Brain pericyte (primary cell): ENCODE measurements around the gene RD3L.
"Not testable (repeated sequence)": the region's sequence is repeated elsewhere in the genome, so short reads cannot be mapped to it uniquely, and the experiment has no call there.

Experiments
- DNase-seq: peaks from one replicate; pipeline ENCODE4 v3.0.0-alpha.2; 2012; ENCODE audit warnings: low read depth, low spot score

Gene RD3L

DNA sequence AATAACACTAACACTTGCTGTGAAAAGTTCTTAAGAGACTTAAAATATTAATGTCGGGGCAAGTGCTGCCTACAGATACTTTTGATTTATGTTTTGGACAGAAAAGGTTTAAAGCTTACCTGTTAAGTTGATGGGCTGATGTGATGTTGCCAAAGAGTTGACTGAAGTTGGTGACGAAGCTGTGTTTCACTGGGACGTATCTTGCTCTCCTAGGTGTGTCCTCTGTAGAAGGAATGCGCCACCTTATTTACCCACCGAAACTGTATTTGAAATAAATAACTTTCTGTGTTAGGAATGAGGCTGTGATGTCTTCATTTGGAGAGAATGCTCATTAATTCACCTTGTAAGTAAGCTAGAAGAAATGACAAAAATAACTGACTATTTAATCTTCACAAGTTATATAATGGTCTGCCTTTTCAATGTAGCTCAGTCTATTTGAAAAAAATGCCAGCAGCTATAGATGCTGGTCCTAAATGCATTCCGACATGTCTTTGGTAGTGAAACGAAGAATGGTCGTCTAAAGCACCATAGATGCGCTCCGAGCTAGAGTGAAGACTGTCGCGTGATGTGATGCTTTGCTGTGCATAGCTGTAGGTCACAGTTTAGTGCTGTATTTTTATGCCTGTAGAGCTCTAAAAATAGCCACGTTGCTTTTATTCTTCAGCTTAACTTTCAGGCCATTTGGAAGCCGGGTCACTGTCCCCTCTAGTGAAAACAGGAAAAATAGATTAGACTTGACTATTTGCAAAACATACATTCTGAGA lies at the start of gene RD3L:
Gene RD3L, minus strand, starts transcription at position 557 of the 764 bp plus-strand sequence. CDS start 834 bp downstream, outside the sequence.
- DNase-seq, result no peak

- no peak for DNase-seq
Observed at GRCh38 chr14:103989964-103990363, 47.6 kb upstream of the RD3L start.

DNA sequence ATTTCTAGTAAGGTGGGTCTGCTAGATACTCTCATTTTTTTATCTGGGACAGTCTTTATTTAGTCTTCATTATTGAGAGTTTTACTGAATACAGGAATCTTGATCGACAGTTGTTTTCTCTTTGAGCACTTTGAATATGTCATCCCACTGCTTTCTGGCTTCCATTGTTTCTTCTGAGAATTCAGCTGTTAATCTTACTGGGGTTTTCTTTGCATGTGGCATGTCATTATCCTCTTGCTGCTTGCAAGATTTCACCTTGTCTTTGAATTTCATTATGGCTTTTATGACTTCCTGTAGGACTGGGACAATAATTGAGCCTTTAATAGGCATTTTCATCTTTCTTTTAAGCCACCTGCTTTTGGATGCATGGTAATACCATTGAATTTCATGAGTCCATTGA lies 46.7 kb upstream of the RD3L start:
- DNase-seq, result no peak

- no peak for DNase-seq
Observed at GRCh38 chr14:103984196-103984595, 41.9 kb upstream of the RD3L start.

DNA sequence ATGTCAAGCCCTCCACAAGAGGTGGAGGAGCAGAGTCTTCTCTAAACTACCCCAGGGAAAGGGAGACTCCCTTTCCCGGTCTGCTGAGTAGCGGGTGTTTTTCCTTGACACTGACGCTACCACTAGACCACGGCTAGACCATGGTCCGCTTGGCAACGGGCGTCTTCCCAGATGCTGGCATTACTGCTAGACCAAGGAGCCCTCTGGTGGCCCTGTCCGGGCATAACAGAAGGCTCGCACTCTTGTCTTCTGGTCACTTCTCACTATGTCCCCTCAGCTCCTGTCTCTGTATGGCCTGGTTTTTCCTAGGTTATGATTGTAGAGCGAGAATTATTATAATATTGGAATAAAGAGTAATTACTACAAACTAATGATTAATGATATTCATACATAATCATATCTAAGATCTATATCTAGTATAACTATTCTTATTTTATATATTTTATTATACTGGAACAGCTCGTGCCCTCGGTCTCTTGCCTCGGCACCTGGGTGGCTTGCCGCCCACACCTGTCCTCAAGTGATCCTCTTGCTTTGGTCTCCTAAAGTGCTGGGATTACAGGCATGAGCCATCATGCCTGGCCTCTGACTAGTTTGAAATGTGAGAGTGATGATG lies 38.4 kb upstream of the RD3L start:
- DNase-seq, result not testable (repeated sequence)

- no peak for DNase-seq
Observed at GRCh38 chr14:103974575-103974974, 32.2 kb upstream of the RD3L start.

- DNase-seq, result no peak
Observed at GRCh38 chr14:103973354-103973753, 31.0 kb upstream of the RD3L start.

DNA sequence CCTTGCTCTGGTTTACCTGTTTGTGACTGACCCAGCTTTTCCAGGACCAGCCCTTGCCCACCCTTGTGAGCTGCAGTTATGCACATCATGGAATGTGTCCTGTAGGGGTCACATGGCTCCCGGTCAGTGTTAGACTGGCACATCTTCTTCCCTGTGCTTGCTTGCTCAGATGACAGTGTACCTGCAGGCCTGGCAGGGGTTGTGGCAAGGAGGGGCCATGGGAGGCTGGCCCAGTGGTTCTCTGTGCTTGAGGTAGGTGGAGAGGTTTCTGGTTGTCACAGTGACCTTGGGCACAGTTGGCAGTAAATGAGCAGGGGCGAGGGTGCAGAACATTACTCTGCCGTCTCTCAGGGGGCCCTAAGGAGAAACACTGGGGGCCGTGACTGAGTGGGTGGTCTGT lies 27.6 kb upstream of the RD3L start:
- DNase-seq, result no peak

DNA sequence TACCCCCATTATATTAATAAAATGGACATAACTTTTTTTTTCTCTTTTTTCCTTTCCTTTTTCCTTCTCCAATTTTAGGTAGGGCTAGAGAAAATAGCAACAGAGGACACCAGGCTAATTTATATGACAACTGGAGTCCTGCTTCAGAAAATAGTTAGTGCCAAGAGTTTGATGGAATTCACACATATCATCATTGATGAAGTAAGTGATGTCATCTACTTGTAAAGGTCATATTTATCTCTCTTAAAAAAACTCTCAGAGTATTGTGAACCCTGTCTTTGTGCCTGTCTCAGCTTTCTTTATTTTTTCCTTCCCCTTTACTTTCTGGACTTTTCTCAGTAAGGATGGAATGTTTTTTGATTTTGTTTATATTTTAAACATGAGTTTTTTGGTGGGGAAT lies 24.3 kb upstream of the RD3L start:
- no peak for DNase-seq

DNA sequence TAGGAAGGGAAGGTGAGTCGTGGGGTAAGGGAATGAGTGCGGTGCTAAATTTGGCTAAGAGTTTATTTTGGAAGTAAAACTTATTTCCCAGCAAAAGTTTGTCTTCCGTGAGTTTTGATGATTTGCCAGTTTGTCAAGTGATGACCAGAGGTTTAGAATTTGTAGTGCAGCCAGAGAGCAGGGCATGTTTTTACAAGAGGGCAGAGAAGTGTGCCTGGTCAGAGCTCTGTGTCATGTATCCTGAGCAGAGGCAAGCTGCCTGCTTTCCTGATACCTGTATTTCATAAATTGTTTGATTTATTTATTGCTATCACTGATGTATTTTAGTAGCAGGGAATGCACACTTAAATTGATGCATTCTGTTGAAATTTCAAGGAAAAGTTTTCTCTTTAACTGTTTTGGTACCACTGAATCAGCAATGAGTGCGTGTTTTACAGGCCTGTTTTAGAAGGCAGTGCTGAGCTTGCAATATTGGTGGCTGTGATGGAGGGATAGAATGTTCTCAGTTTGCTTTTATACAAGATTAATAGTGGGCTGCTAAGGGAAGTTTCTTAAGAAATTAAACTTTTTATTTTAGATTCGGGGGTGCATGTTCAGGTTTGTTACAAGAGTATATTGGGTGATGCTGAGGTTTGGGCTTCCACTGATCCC lies 19.7 kb upstream of the RD3L start:
- no peak for DNase-seq

- DNase-seq, result no peak
Observed at GRCh38 chr14:103960457-103961055, 18.2 kb upstream of the RD3L start.

DNA sequence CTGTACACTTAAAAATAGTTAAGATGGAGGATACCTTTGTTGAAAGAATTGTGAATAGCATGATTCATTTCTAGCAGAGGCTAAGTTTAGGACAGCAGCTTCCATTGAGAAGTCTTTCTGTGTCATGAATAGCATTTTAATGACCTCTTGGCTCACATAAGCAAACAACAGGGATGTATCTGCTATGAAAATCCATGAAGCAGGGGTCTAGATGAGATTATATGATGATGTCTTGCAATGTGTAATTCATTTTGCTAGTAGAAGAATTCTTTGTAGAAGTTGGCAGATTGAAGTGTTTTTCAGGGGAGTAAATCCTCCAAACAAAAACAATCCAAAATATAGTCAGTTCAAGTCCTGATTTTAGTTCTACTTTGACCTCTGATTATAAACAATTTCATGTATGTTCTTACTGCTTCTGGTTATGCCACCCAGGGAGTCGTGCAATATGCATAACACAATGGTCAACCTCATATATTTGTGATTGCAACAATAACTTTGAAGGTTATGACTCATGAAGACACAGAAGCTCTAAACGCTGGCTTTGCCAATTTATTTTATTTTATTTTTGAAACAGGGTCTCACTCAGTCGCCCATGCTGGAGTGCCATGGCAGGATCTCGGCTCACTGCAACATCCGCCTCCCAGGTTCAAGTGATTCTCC lies 6.9 kb upstream of the RD3L start:
- no peak for DNase-seq

- DNase-seq, result no peak
Observed at GRCh38 chr14:103948442-103948841, 6.1 kb upstream of the RD3L start.

GRCh38 chr14:103946975-103947374 lies 4.6 kb upstream of the RD3L start:
- DNase-seq, result no peak

DNA sequence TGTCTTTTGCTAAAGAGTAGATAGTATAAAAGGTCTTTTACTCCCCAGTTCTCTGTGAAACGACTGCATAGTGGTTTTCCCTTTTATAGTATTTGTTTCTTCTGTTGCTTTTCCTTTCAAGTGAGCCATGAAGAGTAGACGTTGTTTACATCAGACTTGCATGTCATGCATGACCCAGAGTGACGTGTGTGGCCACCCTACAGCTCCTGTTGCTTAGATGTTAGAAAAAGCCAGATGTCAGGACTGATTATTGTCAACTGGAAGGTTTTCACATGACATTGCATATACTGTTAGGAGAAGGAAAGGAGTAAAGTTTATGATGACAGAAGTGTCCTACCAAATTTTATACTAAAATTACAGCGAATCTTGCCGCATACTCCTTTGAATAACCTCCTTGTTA lies 1.3 kb upstream of the RD3L start:
- no peak for DNase-seq

DNA sequence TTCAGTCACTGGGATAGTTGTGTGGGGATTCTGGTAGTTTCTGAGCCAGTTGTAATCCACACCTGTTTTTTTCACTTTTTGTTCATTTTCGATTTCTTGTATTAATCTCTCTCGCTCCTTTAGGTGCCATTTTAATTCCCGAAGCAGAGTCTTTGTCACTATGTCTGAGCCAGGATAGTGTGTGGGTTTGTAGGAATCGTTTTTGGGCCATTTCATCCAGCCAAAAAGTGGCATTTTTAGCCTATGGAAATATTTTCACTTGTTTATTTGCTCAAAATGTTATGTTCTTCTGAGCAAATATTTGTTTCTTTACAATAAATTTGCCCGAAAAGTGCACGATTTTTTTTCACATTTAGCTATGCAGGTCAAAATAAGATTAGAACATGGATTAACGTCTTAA lies 867 bp downstream of the RD3L start:
- no peak for DNase-seq

DNA sequence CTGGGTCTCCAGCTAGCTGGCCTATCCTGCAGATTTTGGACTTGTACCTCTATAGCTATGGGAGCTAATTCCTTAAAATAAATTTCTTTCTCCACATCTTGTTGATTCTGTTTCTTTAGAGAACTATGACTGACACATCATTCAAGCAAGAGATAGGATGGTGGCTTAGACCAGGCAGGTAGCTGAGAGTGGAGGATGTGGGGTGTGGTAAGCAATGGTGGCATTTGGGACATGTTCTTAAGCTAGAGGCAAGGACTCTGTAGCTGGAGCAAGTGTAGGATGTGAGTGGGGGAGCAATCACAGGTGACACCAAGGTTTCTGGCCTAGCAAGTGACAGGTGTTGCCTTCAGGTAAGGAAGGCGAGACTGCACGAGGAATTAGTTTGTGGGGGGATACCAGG lies 7.2 kb downstream of the RD3L start:
- no peak for DNase-seq

DNA sequence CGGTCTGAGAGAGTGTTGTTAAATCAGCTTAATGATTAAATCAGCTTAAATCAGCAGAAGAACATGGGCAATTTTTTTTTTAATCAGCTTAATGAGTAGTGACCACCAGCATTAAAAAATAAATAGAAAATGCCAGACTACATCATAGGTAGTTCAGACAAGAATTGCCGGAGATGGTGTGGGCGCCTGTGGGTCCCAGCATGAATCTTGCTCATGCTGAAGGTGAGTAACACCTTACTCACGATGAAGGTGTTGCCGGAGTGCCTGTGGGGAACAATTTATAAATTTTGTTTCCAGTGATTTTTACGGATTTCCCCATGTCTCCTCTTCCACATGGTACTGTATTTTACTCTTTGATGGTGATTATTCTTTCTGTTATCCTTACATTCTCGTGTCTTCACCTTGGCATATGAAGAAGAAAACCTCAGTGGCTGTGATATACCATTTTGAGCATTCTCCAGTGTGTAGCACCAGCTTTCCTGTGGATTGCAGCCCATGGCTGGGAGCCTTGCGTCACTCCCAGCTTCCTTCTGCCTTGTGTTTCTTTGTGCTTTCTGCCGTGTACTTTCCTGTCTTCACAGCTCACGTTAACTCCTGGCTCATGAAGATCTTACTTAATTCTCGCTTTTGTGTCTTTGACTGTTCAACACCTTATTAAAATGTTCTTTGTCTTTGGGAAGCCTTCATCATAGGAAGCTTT lies 9.4 kb downstream of the RD3L start:
- DNase-seq, result no peak

- DNase-seq, result no peak
Observed at GRCh38 chr14:103931422-103931821, 10.9 kb downstream of the RD3L start.

DNA sequence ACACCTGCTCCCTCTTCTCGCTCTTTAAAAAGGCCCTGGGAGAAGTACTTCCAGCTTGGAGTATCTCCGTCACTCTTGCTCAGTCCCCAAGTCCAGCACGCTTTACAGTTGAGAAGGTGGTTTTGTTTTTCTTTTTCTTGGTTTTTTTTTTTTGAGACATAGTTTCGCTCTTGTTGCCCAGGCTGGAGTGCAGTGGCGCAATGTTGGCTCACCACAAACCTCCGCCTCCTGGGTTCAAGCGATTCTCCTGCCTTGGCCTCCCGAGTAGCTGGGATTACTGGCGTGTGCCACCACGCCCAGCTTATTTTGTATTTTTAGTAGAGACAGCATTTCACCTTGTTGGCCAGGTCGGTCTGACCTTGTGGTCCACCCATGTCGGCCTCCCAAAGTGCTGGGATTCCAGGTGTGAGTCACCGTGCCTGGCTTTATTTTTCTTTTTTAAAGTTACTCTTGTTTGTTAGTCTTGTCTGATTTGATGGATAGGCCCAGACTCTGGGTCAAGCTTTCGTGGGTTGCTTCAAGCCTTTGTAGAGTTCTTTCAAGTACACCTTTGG lies 12.2 kb downstream of the RD3L start:
- DNase-seq, result no peak
